Measurements from ENCODE around the gene C11orf86. TPM values are rescaled to one million over a fixed set of nuclear protein-coding genes. Genes with fewer than 3 reads are reported as not detected.

The C11orf86 gene
- total and polyA plus RNA-seq, 10 of the 15 experiments (the other 5 are each of a cell fraction or from before 2014, with no cell fraction given), result not detected

DNA sequence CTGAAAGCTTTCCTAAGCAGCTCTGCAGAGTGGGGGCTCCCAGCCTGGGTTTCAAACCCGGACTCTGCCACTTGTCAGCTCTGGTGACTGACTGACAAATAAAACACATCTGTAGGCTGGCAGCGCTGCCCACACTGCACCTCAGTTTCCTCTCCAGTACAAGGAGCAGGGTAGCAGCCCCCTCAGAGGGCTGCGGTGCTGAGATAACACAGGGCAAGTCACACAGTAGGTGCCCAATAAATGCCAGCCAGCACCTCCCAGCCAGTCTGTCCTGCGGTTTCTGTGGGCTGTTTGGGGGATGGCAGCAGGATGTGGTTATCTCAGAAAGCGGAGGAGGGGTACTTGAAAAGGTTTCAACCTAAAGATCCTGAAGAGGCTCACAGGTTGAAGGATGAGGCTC is 49.3 kb downstream of the C11orf86 start (continued):
- TF ChIP-seq, protein P1, sequence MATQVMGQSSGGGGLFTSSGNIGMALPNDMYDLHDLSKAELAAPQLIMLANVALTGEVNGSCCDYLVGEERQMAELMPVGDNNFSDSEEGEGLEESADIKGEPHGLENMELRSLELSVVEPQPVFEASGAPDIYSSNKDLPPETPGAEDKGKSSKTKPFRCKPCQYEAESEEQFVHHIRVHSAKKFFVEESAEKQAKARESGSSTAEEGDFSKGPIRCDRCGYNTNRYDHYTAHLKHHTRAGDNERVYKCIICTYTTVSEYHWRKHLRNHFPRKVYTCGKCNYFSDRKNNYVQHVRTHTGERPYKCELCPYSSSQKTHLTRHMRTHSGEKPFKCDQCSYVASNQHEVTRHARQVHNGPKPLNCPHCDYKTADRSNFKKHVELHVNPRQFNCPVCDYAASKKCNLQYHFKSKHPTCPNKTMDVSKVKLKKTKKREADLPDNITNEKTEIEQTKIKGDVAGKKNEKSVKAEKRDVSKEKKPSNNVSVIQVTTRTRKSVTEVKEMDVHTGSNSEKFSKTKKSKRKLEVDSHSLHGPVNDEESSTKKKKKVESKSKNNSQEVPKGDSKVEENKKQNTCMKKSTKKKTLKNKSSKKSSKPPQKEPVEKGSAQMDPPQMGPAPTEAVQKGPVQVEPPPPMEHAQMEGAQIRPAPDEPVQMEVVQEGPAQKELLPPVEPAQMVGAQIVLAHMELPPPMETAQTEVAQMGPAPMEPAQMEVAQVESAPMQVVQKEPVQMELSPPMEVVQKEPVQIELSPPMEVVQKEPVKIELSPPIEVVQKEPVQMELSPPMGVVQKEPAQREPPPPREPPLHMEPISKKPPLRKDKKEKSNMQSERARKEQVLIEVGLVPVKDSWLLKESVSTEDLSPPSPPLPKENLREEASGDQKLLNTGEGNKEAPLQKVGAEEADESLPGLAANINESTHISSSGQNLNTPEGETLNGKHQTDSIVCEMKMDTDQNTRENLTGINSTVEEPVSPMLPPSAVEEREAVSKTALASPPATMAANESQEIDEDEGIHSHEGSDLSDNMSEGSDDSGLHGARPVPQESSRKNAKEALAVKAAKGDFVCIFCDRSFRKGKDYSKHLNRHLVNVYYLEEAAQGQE (IDR thresholded peaks at IDR 0.05; ENCODE audit: low read depth, low read length), result no peak
- TF ChIP-seq RELA (IDR thresholded peaks at IDR 0.05; ENCODE audit: borderline replicate concordance, partially characterized antibody), result no peak
- TF ChIP-seq ZNF274 (IDR thresholded peaks at IDR 0.05; ENCODE audit: insufficient read depth, insufficient read length), result no peak
- no peak for TF ChIP-seq EZH2 (IDR thresholded peaks at IDR 0.05; ENCODE audit: borderline replicate concordance, control insufficient read depth, low read depth, low read length)
- no peak for TF ChIP-seq SIN3A (IDR thresholded peaks at IDR 0.05; ENCODE audit: low read depth, low read length)
- TF ChIP-seq NRF1 (conservative IDR thresholded peaks at IDR 0.05; ENCODE audit: low read depth, low read length), result no peak
- TF ChIP-seq ZSCAN29 (IDR thresholded peaks at IDR 0.05), result no peak
- peak; percentile 29; the same call in 1 of the 2 replicates for TF ChIP-seq NFIC (IDR thresholded peaks at IDR 0.05; ENCODE audit: low read depth, low read length)
- no peak for TF ChIP-seq POLR2AphosphoS2 (IDR thresholded peaks at IDR 0.05; ENCODE audit: low read depth, low read length)
- no peak for TF ChIP-seq RAD21 (IDR thresholded peaks at IDR 0.05; ENCODE audit: insufficient read depth, low read depth, low read length)
- TF ChIP-seq POU2F2 (IDR thresholded peaks at IDR 0.05; ENCODE audit: borderline replicate concordance, low read depth, low read length), result no peak
- peak; percentile 37; the same call in 1 of the 2 replicates for TF ChIP-seq PAX5 (IDR thresholded peaks at IDR 0.05; ENCODE audit: borderline replicate concordance, low read depth, low read length)
- TF ChIP-seq JUNB (IDR thresholded peaks at IDR 0.05), result no peak
- TF ChIP-seq, protein P2, sequence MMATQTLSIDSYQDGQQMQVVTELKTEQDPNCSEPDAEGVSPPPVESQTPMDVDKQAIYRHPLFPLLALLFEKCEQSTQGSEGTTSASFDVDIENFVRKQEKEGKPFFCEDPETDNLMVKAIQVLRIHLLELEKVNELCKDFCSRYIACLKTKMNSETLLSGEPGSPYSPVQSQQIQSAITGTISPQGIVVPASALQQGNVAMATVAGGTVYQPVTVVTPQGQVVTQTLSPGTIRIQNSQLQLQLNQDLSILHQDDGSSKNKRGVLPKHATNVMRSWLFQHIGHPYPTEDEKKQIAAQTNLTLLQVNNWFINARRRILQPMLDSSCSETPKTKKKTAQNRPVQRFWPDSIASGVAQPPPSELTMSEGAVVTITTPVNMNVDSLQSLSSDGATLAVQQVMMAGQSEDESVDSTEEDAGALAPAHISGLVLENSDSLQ (IDR thresholded peaks at IDR 0.05), result no peak
- TF ChIP-seq WRNIP1 (IDR thresholded peaks at IDR 0.05; ENCODE audit: borderline replicate concordance, low read depth, low read length), result no peak
- TF ChIP-seq TCF7 (IDR thresholded peaks at IDR 0.05; ENCODE audit: borderline replicate concordance), result no peak
- TF ChIP-seq CBX3 (IDR thresholded peaks at IDR 0.05; ENCODE audit: borderline replicate concordance, low read depth), result no peak
- TF ChIP-seq GABPA (IDR thresholded peaks at IDR 0.05; ENCODE audit: low read depth), result no peak
- no peak for TF ChIP-seq SRF (IDR thresholded peaks at IDR 0.05; ENCODE audit: low read depth in 2 of 2, low read length in 2 of 2)
- no peak for TF ChIP-seq ETV6 (conservative IDR thresholded peaks at IDR 0.05 in 1 of 2, IDR thresholded peaks at IDR 0.05 in 1 of 2; ENCODE audit: borderline replicate concordance in 1 of 2, low read depth in 1 of 2)
- no peak for TF ChIP-seq CHD2 (IDR thresholded peaks at IDR 0.05; ENCODE audit: borderline replicate concordance, low read depth, low read length)
- no peak for TF ChIP-seq EP300 (IDR thresholded peaks at IDR 0.05; ENCODE audit: borderline replicate concordance in 1 of 2, control insufficient read depth in 1 of 2, low read depth in 2 of 2, low read length in 2 of 2)
- no peak for TF ChIP-seq NBN (IDR thresholded peaks at IDR 0.05)
- no peak for TF ChIP-seq MXI1 (IDR thresholded peaks at IDR 0.05; ENCODE audit: low read depth, low read length)
- TF ChIP-seq MTA3 (IDR thresholded peaks at IDR 0.05; ENCODE audit: borderline replicate concordance, low read length), result 0 out of 2 replicates have a peak, but pooled peaks have one; percentile 33
- TF ChIP-seq TAF1 (IDR thresholded peaks at IDR 0.05; ENCODE audit: borderline replicate concordance, low read depth, low read length), result no peak
